B cell (primary cell): ENCODE data around the gene C1orf52. TPM values are rescaled to one million over a fixed set of nuclear protein-coding genes. Genes with fewer than 3 reads are reported as not detected.

Experiments used
- ATAC-seq: fragments of 200-7000 bp; cut with Tn5 transposase; one replicate; pipeline ENCODE4 v1.10.0; 2021; ENCODE audit warnings: low read depth, mild to moderate bottlenecking, moderate number of reproducible peaks, moderate library complexity
- CTCF ChIA-PET: fragments of 350-600 bp; sonication (Branson Sonifier 250); formaldehyde crosslinking; loops from one replicate; lab custom pipeline; 2021; ENCODE audit warnings: antibody characterized with exemption, inconsistent platforms; lab: Charles Lee
- POLR2A ChIA-PET: fragments of 350-600 bp; sonication (Branson Sonifier 250); formaldehyde crosslinking; loops from one replicate; lab custom pipeline; 2021; ENCODE audit warnings: antibody characterized with exemption; lab: Charles Lee
- DNase-seq: peaks from one replicate; pipeline ENCODE4 v3.0.0; 2013
- H2AFZ ChIP-seq: 2 replicates; pipeline ENCODE4 v1.6.1; 2012; ENCODE audit warnings: mild to moderate bottlenecking, low read depth, low read length; ENCODE audit not compliant: insufficient read depth, poor library complexity, severe bottlenecking
- H3K27ac ChIP-seq, 2 donors: 1 replicate in 1 of 2; 2 replicates in 1 of 2; pipeline ENCODE4 v1.5.1; 2012 to 2013; ENCODE audit warnings: low read length in 2 of 2, mild to moderate bottlenecking in 2 of 2, moderate library complexity in 1 of 2
- H3K27me3 ChIP-seq, 4 experiments: fragments of 200-600 bp in 1 of 4; sonication (generic) in 1 of 4; replicated peaks in 1 of 4; 1 replicate in 2 of 4; 2 replicates in 2 of 4; pipeline versions ENCODE4 v1.6.1 to v1.7.0; 2013 to 2016; ENCODE audit warnings: low read length in 3 of 4, mild to moderate bottlenecking in 2 of 4, mixed read lengths in 1 of 4, moderate library complexity in 1 of 4; ENCODE audit not compliant: insufficient read depth in 4 of 4, control insufficient read depth in 3 of 4; ENCODE audit errors: control extremely low read depth in 1 of 4
- H3K36me3 ChIP-seq, 2 experiments: replicated peaks in 1 of 2; 1 replicate in 1 of 2; 2 replicates in 1 of 2; pipeline versions ENCODE4 v1.6.1 to v1.7.1; 2013; ENCODE audit warnings: low read length in 1 of 2; ENCODE audit not compliant: insufficient read depth in 2 of 2, control insufficient read depth in 1 of 2; ENCODE audit errors: control extremely low read depth in 1 of 2, extremely low read depth in 1 of 2
- H3K4me1 ChIP-seq, 2 donors: fragments of 200-600 bp in 1 of 2; sonication (generic) in 1 of 2; 1 replicate in 1 of 2; 2 replicates in 1 of 2; pipeline versions ENCODE4 v1.5.1 to v1.6.1; 2013 to 2017; ENCODE audit warnings: low read length in 2 of 2; ENCODE audit not compliant: control insufficient read depth in 2 of 2, insufficient read depth in 2 of 2
- H3K4me2 ChIP-seq: replicated peaks from 2 replicates; pipeline ENCODE3; 2012; ENCODE audit warnings: mild to moderate bottlenecking, low read depth, low read length; ENCODE audit not compliant: poor library complexity, severe bottlenecking
- H3K4me3 ChIP-seq, 5 experiments: fragments of 200-600 bp in 1 of 5; sonication (generic) in 1 of 5; 1 replicate in 3 of 5; 2 replicates in 2 of 5; pipeline versions ENCODE4 v1.5.1 to v1.7.0; 2011 to 2016; ENCODE audit warnings: low read length in 4 of 5, mild to moderate bottlenecking in 4 of 5, low read depth in 2 of 5, control low read depth in 1 of 5, moderate library complexity in 1 of 5; ENCODE audit not compliant: insufficient read depth in 1 of 5; ENCODE audit errors: control extremely low read depth in 1 of 5, extremely low read depth in 1 of 5
- H3K79me2 ChIP-seq: fragments of 200-600 bp; sonication (generic); one replicate; pipeline ENCODE4 v1.6.0; 2016; ENCODE audit warnings: low read length; ENCODE audit not compliant: control insufficient read depth, insufficient read depth
- H3K9ac ChIP-seq: fragments of 200-600 bp; sonication (generic); 2 replicates; pipeline ENCODE4 v1.6.1; 2017; ENCODE audit warnings: mild to moderate bottlenecking, low read length, moderate library complexity
- H3K9me3 ChIP-seq, 3 donors: one replicate each; pipeline versions ENCODE4 v1.6.1 to v1.7.1; 2013; ENCODE audit warnings: low read length in 2 of 3; ENCODE audit not compliant: control insufficient read depth in 2 of 3, insufficient read depth in 1 of 3; ENCODE audit errors: control extremely low read depth in 1 of 3
- H4K20me1 ChIP-seq: 2 replicates; pipeline ENCODE4 v1.6.0; 2012; ENCODE audit warnings: mild to moderate bottlenecking, low read length; ENCODE audit not compliant: insufficient read depth, control insufficient read depth, poor library complexity, severe bottlenecking
- H3K27ac Mint-ChIP-seq: one replicate; pipeline ENCODE4 v1.8.0; 2021; ENCODE audit warnings: mixed read lengths
- H3K27me3 Mint-ChIP-seq: one replicate; pipeline ENCODE4 v1.8.0; 2021; ENCODE audit warnings: mixed read lengths
- H3K4me1 Mint-ChIP-seq: one replicate; pipeline ENCODE4 v1.8.0; 2021; ENCODE audit warnings: mixed read lengths
- H3K4me3 Mint-ChIP-seq: one replicate; pipeline ENCODE4 v1.8.0; 2021; ENCODE audit warnings: mixed read lengths
- H3K9me3 Mint-ChIP-seq: one replicate; pipeline ENCODE4 v1.8.0; 2022; ENCODE audit warnings: mixed read lengths; ENCODE audit not compliant: insufficient read depth
- EZH2 ChIP-seq: IDR thresholded peaks from 2 replicates; pipeline ENCODE4 v1.6.1; 2012; ENCODE audit warnings: borderline replicate concordance, low read depth, mild to moderate bottlenecking, moderate library complexity, low read length; ENCODE audit not compliant: insufficient read depth, poor library complexity, severe bottlenecking
- WGBS: methylation state at CpG from one replicate; pipeline ENCODE4 v1.1.5; 2013; ENCODE audit warnings: missing lambda C conversion rate; ENCODE audit not compliant: insufficient coverage; 5-methylcytosine and 5-hydroxymethylcytosine counted together
- intact Hi-C: fragments of 100-400 bp; cut with micrococcal nuclease; formaldehyde crosslinking; loops from one replicate; pipeline ENCODE4 v1.10.0; 2022
- polyA plus RNA-seq: library from polyadenylated mRNA; depleted of rRNA; stranded (reverse); fragments of >200 nt; gene quantifications from 2 replicates; pipeline ENCODE4 v1.2.3, GENCODE V29; 2012
- total RNA-seq, 2 donors: library from RNA; stranded (reverse); fragments of 120-200 nt in 1 of 2; gene quantifications; 1 replicate in 1 of 2; 2 replicates in 1 of 2; pipeline versions ENCODE4 v1.2.3 to v1.2.4, GENCODE V29; 2013 to 2022
- TF ChIP-seq, protein P1 (sequence below): fragments of 200-600 bp; IDR thresholded peaks from one replicate; pipeline ENCODE4 v1.8.0; 2022; ENCODE audit warnings: antibody characterized with exemption, mild to moderate bottlenecking

The C1orf52 gene
- total and polyA plus RNA-seq, 2 donors (not counting 1 experiment from before 2014, with no cell fraction given): 29.9 to 45.3 TPM

DNA sequence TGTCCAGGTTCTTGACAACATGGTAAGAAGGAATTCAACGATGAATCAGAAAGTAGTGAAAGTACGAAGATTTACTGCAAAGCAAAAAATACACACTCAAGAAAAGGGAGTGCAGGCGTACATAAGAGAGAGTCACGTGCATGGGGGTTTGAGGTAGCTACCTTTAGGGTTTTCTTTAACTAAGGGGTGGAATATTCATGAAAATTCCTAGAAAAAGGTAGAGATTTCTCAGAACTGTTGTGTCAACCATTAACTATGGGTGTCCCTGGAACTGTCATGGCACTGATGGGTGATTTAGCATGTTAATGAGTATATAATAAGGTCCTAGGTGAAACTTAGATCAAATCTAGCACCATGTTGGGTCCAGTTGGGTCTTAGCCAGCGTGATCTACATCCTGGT is 36.1 kb downstream of the C1orf52 start:
- no peaks in the 10 kb centered on the region for H3K9me3 Mint-ChIP-seq
- no peak for TF ChIP-seq EZH2
- TF ChIP-seq, protein P1, sequence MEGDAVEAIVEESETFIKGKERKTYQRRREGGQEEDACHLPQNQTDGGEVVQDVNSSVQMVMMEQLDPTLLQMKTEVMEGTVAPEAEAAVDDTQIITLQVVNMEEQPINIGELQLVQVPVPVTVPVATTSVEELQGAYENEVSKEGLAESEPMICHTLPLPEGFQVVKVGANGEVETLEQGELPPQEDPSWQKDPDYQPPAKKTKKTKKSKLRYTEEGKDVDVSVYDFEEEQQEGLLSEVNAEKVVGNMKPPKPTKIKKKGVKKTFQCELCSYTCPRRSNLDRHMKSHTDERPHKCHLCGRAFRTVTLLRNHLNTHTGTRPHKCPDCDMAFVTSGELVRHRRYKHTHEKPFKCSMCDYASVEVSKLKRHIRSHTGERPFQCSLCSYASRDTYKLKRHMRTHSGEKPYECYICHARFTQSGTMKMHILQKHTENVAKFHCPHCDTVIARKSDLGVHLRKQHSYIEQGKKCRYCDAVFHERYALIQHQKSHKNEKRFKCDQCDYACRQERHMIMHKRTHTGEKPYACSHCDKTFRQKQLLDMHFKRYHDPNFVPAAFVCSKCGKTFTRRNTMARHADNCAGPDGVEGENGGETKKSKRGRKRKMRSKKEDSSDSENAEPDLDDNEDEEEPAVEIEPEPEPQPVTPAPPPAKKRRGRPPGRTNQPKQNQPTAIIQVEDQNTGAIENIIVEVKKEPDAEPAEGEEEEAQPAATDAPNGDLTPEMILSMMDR: no peak
- ChIA-PET POLR2A (no interaction called here), CTCF (no interaction called here)
- Histone ChIP-seq H3K4me1 (no peaks in the 10 kb centered on the region), H4K20me1 (no peaks in the 10 kb centered on the region), H3K36me3 (no peaks in the 10 kb centered on the region), H3K27ac (no peak overlapping the region), H3K9me3 (no peaks in the 10 kb centered on the region), H3K4me3 (no peak overlapping the region), H3K9ac (no peak overlapping the region), H3K4me2 (no peak overlapping the region), H3K27me3 (peaks cover 0 to 3% (median under 1%) of the 10 kb centered on the region in 4 experiments), H2AFZ (no peak overlapping the region), H3K79me2 (no peaks in the 10 kb centered on the region)
- ATAC-seq (no peak), DNase-seq (no peak)
- no peak overlapping the region for H3K27ac Mint-ChIP-seq
- H3K4me3 Mint-ChIP-seq: no peak overlapping the region
- no peaks in the 10 kb centered on the region for H3K4me1 Mint-ChIP-seq
- intact Hi-C loops: no loop called here
- WGBS: 74% methylated on average over 3 of the region's 5 CpGs
- peaks cover 27% of the 10 kb centered on the region for H3K27me3 Mint-ChIP-seq

- Histone ChIP-seq H3K36me3 (no peaks in the 10 kb centered on the region), H4K20me1 (no peaks in the 10 kb centered on the region), H3K27ac (no peak overlapping the region), H3K4me3 (no peak overlapping the region), H3K9me3 (no peaks in the 10 kb centered on the region), H3K27me3 (peaks cover 0 to 10% (median 5%) of the 10 kb centered on the region in 4 experiments), H3K9ac (no peak overlapping the region), H2AFZ (no peak overlapping the region), H3K4me2 (no peak overlapping the region), H3K4me1 (no peaks in the 10 kb centered on the region), H3K79me2 (no peaks in the 10 kb centered on the region)
- WGBS: 88% methylated on average over 6 of the region's 7 CpGs
- Mint-ChIP-seq H3K27me3 (peaks cover 45% of the 10 kb centered on the region), H3K4me1 (no peaks in the 10 kb centered on the region), H3K4me3 (no peak overlapping the region), H3K9me3 (no peaks in the 10 kb centered on the region), H3K27ac (no peak overlapping the region)
- ChIA-PET POLR2A (no interaction called here), CTCF (interaction anchor here (1.0 kb wide), 1 partner anchor 34 kb away, joined by 3 read pairs; no protein-coding TSS in a partner anchor)
- DNase-seq (no peak), ATAC-seq (no peak)
- no peak for TF ChIP-seq EZH2
- TF ChIP-seq, protein P1: no peak
- intact Hi-C loops: no loop called here
These were observed 38.7 kb downstream of the C1orf52 start for GRCh38 chr1:85220756-85221201.
